ENCODE data around the gene MAST2.

The MAST2 gene

GRCh38 chr1:46061146-46061545 lies 257.7 kb downstream of the MAST2 start:
- DNase-seq (ENCODE audit: low read depth) = no peak
- no peak overlapping the region for H3K4me3 ChIP-seq (ENCODE audit: low read length)
- TF ChIP-seq, protein P1, sequence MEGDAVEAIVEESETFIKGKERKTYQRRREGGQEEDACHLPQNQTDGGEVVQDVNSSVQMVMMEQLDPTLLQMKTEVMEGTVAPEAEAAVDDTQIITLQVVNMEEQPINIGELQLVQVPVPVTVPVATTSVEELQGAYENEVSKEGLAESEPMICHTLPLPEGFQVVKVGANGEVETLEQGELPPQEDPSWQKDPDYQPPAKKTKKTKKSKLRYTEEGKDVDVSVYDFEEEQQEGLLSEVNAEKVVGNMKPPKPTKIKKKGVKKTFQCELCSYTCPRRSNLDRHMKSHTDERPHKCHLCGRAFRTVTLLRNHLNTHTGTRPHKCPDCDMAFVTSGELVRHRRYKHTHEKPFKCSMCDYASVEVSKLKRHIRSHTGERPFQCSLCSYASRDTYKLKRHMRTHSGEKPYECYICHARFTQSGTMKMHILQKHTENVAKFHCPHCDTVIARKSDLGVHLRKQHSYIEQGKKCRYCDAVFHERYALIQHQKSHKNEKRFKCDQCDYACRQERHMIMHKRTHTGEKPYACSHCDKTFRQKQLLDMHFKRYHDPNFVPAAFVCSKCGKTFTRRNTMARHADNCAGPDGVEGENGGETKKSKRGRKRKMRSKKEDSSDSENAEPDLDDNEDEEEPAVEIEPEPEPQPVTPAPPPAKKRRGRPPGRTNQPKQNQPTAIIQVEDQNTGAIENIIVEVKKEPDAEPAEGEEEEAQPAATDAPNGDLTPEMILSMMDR (conservative IDR thresholded peaks at IDR 0.05; ENCODE audit: low read depth, low read length) = no peak

DNA sequence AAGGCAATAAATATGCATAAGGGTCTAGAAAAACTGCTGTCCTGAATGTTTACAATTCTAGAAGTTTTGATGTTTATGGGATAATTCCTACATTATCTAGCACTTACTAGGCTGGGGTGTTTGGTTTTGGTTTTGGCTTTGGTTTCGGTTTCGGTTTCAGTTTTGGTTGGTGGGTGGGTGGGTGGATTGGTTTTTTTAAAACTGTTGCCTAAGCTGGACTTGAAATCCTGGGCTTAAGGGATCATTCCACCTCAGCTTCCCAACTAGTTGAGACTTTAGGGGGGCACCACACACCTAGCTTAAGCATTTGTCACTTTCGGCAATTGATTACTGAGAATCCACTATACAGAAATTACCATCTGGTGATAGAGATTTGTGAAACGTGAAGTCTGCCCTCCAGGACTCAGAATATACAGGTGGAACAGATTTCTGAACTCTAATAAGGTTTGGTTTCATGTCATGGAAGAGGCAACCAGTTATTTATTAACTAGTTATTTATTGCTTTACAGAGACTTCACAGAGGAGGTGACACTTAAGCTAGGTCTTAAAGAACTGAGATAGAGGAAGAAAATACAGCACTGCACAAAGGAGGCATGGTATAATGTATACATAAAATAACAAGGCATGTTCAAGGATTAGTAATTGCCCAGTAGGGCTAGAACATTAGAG lies 259.4 kb downstream of the MAST2 start:
- no peak overlapping the region for H3K4me3 ChIP-seq (ENCODE audit: low read length)
- DNase-seq (ENCODE audit: low read depth) = no peak
- TF ChIP-seq, protein P1 (conservative IDR thresholded peaks at IDR 0.05; ENCODE audit: low read depth, low read length) = no peak

DNA sequence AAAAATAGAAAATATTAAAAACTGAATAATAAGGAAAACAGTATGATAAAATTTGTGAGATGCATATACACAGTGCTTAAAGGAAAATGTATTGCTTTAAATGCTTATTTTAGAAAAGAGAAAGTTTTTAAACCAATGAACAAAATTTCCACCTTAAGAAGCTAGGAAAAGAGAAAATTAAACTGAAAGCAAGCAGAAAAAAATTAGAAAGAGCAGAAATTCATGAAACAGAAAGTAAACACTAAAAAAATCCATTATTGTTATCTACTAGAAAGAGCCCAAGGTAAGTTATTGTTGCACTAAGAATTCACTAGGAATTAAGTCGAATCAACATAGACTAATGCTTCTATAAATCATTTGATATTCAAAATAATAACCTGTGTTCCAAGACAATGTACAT lies 261.3 kb downstream of the MAST2 start:
- TF ChIP-seq, protein P1 (conservative IDR thresholded peaks at IDR 0.05; ENCODE audit: low read depth, low read length) = no peak
- H3K4me3 ChIP-seq (ENCODE audit: low read length) = no peak overlapping the region
- DNase-seq (ENCODE audit: low read depth) = no peak

DNA sequence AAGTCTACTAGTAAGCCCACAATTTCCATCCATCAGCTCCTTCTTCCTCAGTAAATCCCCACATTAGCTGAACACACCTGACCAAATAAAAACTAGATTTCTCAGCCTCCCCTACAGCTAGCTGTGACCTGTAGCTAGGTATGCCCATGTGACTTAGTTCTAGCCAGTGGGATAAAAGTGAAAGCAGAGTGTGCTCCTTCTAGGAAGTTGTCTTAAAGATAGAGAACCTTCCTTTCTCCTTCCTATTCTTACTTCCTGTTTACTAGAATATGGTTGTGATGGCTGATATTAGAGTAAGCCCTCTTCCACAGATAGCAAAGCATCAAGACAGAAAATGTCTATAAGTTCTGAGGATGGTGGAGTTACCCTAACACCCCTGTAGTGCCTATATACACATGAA lies 262.0 kb downstream of the MAST2 start:
- H3K4me3 ChIP-seq (ENCODE audit: low read length) = no peak overlapping the region
- TF ChIP-seq, protein P1 (conservative IDR thresholded peaks at IDR 0.05; ENCODE audit: low read depth, low read length) = no peak
- DNase-seq (ENCODE audit: low read depth) = no peak

DNA sequence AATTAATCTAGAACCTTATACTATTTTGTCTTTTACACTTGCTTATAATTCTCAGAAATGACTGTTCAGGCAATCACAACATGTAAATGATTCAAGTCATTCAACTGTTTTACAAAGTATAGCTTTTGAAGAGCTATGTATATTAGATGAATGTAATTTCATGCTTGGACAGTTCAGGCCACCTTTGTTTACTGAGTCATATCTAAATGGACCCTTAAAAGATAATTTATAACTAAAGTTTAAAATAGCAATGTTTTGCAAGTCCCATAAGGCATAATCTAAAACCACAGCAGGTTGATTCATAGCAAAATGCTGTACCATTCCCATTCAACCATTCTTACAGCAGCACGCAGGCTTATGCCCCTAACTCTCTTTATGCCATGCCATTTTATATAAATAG lies 264.2 kb downstream of the MAST2 start:
- H3K4me3 ChIP-seq (ENCODE audit: low read length) = no peak overlapping the region
- no peak for DNase-seq (ENCODE audit: low read depth)
- TF ChIP-seq, protein P1 (conservative IDR thresholded peaks at IDR 0.05; ENCODE audit: low read depth, low read length) = no peak

DNA sequence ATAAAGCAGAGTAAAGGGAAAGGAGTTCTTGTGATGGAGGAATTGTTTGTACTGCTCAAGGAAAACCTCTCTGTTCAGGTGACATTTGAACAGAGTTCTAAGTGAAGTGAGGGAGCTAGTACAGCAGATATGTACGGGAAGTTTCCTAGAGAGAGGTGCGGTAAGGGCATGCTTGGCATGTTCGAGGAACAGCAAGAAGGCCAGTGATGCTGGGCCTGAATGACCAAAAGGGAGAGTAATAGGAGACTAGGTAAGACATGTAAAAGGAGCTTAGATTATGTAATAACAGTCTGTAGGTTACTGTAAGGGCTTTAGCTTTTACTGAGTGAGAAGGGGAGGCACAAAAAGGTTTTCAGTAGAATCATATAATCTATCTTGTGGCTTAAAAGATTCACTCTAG lies 265.1 kb downstream of the MAST2 start:
- TF ChIP-seq, protein P1 (conservative IDR thresholded peaks at IDR 0.05; ENCODE audit: low read depth, low read length) = no peak

GRCh38 chr1:46070164-46070814 lies 266.9 kb downstream of the MAST2 start:
- H3K4me3 ChIP-seq (ENCODE audit: low read length) = no peak overlapping the region
- TF ChIP-seq, protein P1 (conservative IDR thresholded peaks at IDR 0.05; ENCODE audit: low read depth, low read length) = no peak
- DNase-seq (ENCODE audit: low read depth) = no peak

More for the DNA sequence above, 265.1 kb downstream of the MAST2 start:
- no peak for DNase-seq (ENCODE audit: low read depth)
- no peak overlapping the region for H3K4me3 ChIP-seq (ENCODE audit: low read length)

Measured in retinal pigment epithelial cell (primary cell).